OCI-LY7 (cell line): ENCODE results near the gene COL6A2.

ENCODE experiments used
- EZH2phosphoT487 ChIP-seq: fragments of 200-600 bp; sonication (generic); IDR thresholded peaks from 2 replicates; pipeline ENCODE4 v1.6.1; 2018; ENCODE audit warnings: low read depth, borderline replicate concordance, mild to moderate bottlenecking, mixed run types, antibody characterized with exemption, low read length, moderate library complexity, mixed read lengths
- TF ChIP-seq, protein P1 (sequence below): fragments of 200-600 bp; sonication (generic); conservative IDR thresholded peaks from 2 replicates; pipeline ENCODE4 v1.5.1; 2014; ENCODE audit warnings: mild to moderate bottlenecking, antibody characterized with exemption, low read length, moderate library complexity, mixed read lengths

DNA sequence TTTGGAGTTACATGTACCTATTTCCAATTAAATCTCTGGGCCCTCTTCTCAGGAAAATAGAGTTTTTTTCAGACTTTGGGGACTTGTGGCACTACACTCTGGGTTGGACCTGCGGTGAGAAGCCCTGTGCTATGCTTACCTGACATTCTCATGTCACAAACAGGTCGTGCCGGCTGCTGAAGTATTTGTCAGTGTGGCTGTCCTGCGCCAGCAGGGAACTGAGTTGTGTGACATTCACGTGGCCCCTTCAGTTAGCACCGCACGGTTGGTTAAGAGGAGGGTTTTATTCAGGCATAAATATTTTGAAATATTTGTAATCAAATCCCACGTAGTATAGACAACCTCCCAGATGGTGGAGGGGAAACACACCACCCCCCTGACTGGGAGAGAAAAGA lies 6.3 kb upstream of the COL6A2 start:
- TF ChIP-seq, protein P1, sequence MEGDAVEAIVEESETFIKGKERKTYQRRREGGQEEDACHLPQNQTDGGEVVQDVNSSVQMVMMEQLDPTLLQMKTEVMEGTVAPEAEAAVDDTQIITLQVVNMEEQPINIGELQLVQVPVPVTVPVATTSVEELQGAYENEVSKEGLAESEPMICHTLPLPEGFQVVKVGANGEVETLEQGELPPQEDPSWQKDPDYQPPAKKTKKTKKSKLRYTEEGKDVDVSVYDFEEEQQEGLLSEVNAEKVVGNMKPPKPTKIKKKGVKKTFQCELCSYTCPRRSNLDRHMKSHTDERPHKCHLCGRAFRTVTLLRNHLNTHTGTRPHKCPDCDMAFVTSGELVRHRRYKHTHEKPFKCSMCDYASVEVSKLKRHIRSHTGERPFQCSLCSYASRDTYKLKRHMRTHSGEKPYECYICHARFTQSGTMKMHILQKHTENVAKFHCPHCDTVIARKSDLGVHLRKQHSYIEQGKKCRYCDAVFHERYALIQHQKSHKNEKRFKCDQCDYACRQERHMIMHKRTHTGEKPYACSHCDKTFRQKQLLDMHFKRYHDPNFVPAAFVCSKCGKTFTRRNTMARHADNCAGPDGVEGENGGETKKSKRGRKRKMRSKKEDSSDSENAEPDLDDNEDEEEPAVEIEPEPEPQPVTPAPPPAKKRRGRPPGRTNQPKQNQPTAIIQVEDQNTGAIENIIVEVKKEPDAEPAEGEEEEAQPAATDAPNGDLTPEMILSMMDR: no peak
- no peak for TF ChIP-seq EZH2phosphoT487
